Mesenchymal stem cell (in vitro differentiated cells and primary cell): ENCODE results near the gene FAM168A.
A peak's percentile ranks its signal among the peaks of the same experiment; 100 is the strongest.

ENCODE experiments used
- DNase-seq: peaks from one replicate; pipeline ENCODE4 v3.0.0-alpha.2; 2013
- H2AFZ ChIP-seq: one replicate; pipeline ENCODE4 v1.6.1; 2013; ENCODE audit warnings: low read depth, mild to moderate bottlenecking, control low read depth, inconsistent platforms, low read length, moderate library complexity
- H2AK5ac ChIP-seq: 2 replicates; pipeline ENCODE4 v1.6.1; 2013; ENCODE audit warnings: low read length, moderate library complexity, mild to moderate bottlenecking, inconsistent platforms; ENCODE audit not compliant: severe bottlenecking
- H2BK120ac ChIP-seq: one replicate; pipeline ENCODE4 v1.6.1; 2013; ENCODE audit warnings: low read depth, mild to moderate bottlenecking, inconsistent platforms, low read length, moderate library complexity
- H2BK12ac ChIP-seq, 2 experiments: one replicate each; pipeline ENCODE4 v1.6.1; 2013; ENCODE audit warnings: inconsistent platforms in 2 of 2, low read length in 2 of 2, mild to moderate bottlenecking in 2 of 2, moderate library complexity in 2 of 2, control low read depth in 1 of 2
- H2BK15ac ChIP-seq: one replicate; pipeline ENCODE4 v1.6.1; 2013; ENCODE audit warnings: mild to moderate bottlenecking, low read depth, inconsistent platforms; ENCODE audit not compliant: poor library complexity, severe bottlenecking
- H2BK5ac ChIP-seq: 2 replicates; pipeline ENCODE4 v1.6.1; 2013; ENCODE audit warnings: low read depth, mild to moderate bottlenecking, low read length, control low read depth, inconsistent platforms; ENCODE audit not compliant: poor library complexity, severe bottlenecking
- H3K14ac ChIP-seq, 2 experiments: one replicate each; pipeline ENCODE4 v1.6.1; 2013; ENCODE audit warnings: inconsistent platforms in 2 of 2, low read length in 2 of 2, control low read depth in 1 of 2, mild to moderate bottlenecking in 1 of 2, moderate library complexity in 1 of 2
- H3K18ac ChIP-seq, 2 experiments: one replicate each; pipeline ENCODE4 v1.6.1; 2013; ENCODE audit warnings: inconsistent platforms in 2 of 2, low read length in 2 of 2, control low read depth in 1 of 2, low read depth in 1 of 2, mild to moderate bottlenecking in 1 of 2
- H3K23ac ChIP-seq, 2 experiments: one replicate each; pipeline ENCODE4 v1.6.1; 2013; ENCODE audit warnings: inconsistent platforms in 2 of 2, low read length in 2 of 2, mild to moderate bottlenecking in 2 of 2, moderate library complexity in 2 of 2, control low read depth in 1 of 2
- H3K27ac ChIP-seq: 2 replicates; pipeline ENCODE4 v1.5.1; 2013; ENCODE audit warnings: mild to moderate bottlenecking, moderate library complexity, low read length, control low read depth, inconsistent platforms; ENCODE audit not compliant: poor library complexity, severe bottlenecking
- H3K27me3 ChIP-seq, 2 experiments: 2 replicates each; pipeline versions ENCODE4 v1.6.1 to v1.7.0; 2013; ENCODE audit warnings: low read length in 2 of 2, mild to moderate bottlenecking in 2 of 2, moderate library complexity in 2 of 2, control low read depth in 1 of 2, inconsistent platforms in 1 of 2; ENCODE audit not compliant: control insufficient read depth in 1 of 2, insufficient read depth in 1 of 2
- H3K36me3 ChIP-seq, 2 experiments: 2 replicates each; pipeline versions ENCODE4 v1.6.1 to v1.7.0; 2013; ENCODE audit warnings: low read length in 2 of 2, control low read depth in 1 of 2, inconsistent platforms in 1 of 2, low read depth in 1 of 2, mild to moderate bottlenecking in 1 of 2; ENCODE audit not compliant: insufficient read depth in 2 of 2, control insufficient read depth in 1 of 2
- H3K4ac ChIP-seq, 2 experiments: one replicate each; pipeline ENCODE4 v1.6.1; 2013; ENCODE audit warnings: inconsistent platforms in 2 of 2, low read length in 2 of 2, mild to moderate bottlenecking in 2 of 2, moderate library complexity in 2 of 2, control low read depth in 1 of 2, low read depth in 1 of 2
- H3K4me1 ChIP-seq: 2 replicates; pipeline ENCODE4 v1.6.1; 2013; ENCODE audit warnings: low read depth, low read length, control low read depth; ENCODE audit not compliant: control insufficient read depth, insufficient read depth
- H3K4me2 ChIP-seq: 2 replicates; pipeline ENCODE4 v1.6.1; 2013; ENCODE audit warnings: low read length, mild to moderate bottlenecking, inconsistent platforms; ENCODE audit not compliant: poor library complexity, severe bottlenecking
- H3K4me3 ChIP-seq, 2 experiments: 2 replicates each; pipeline versions ENCODE4 v1.5.1 to v1.7.0; 2013; ENCODE audit warnings: low read length in 2 of 2, mild to moderate bottlenecking in 2 of 2, control low read depth in 1 of 2, low read depth in 1 of 2; ENCODE audit not compliant: insufficient read depth in 1 of 2
- H3K79me1 ChIP-seq: replicated peaks from 2 replicates; pipeline ENCODE4 v1.6.1; 2013; ENCODE audit warnings: mild to moderate bottlenecking, control low read depth, low read length, inconsistent platforms; ENCODE audit not compliant: poor library complexity, severe bottlenecking
- H3K9ac ChIP-seq: 2 replicates; pipeline ENCODE4 v1.7.0; 2013; ENCODE audit warnings: mild to moderate bottlenecking, low read length, moderate library complexity
- H3K9me3 ChIP-seq: 2 replicates; pipeline ENCODE4 v1.7.0; 2013; ENCODE audit warnings: mild to moderate bottlenecking, low read length; ENCODE audit not compliant: control insufficient read depth
- H4K8ac ChIP-seq: one replicate; pipeline ENCODE4 v1.6.1; 2013; ENCODE audit warnings: inconsistent platforms, mild to moderate bottlenecking, low read length, moderate library complexity
- H4K91ac ChIP-seq: one replicate; pipeline ENCODE4 v1.6.1; 2013; ENCODE audit warnings: mild to moderate bottlenecking, low read length, inconsistent platforms
- WGBS: methylation state at CpG from one replicate; pipeline ENCODE4 v1.1.7; 2013; ENCODE audit warnings: mixed read lengths; 5-methylcytosine and 5-hydroxymethylcytosine counted together

The FAM168A gene

GRCh38 chr11:73461964-73462363, 135.9 kb downstream of the FAM168A start:
- Histone ChIP-seq H3K36me3 (no peaks in the 10 kb centered on the region), H4K8ac (no peak overlapping the region)

DNA sequence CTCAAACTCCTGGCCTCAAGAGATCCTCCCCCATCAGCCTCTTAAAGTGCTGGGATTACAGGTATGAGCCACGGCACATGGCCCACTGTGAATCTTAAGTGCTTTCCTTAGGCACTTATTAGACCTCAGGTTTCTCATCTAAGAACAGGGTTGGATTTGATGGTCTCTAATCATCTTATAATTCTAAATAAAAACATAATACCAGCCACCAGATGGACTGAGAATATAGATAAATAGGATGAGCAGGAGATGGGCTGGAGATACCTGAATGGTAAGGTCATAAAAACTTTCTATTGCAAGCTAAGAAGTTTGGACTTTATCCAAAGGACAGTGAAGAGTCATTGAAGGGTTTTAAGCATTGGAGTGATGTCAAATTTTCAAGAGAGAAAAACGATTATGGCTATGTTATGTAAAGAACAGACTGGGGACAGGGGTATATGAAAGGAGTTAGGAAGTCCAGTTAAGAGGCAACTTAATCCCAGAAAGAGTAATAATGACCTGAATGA, 136.5 kb downstream of the FAM168A start:
- H4K8ac ChIP-seq, result no peak overlapping the region
- no peak overlapping the region for H3K18ac ChIP-seq
- H3K9ac ChIP-seq, result no peak overlapping the region
- H3K9me3 ChIP-seq, result no peaks in the 10 kb centered on the region
- 85% methylated on average over 2 of the region's 2 CpGs for whole genome bisulfite sequencing
- H3K79me1 ChIP-seq, result peaks cover 5% of the 10 kb centered on the region
- H3K4me2 ChIP-seq, result no peak overlapping the region
- H3K4me3 ChIP-seq, result no peak overlapping the region
- H3K14ac ChIP-seq, result no peak overlapping the region
- no peak overlapping the region for H2AK5ac ChIP-seq
- no peak overlapping the region for H2AFZ ChIP-seq
- H3K27me3 ChIP-seq, result no peaks in the 10 kb centered on the region
- no peak overlapping the region for H3K27ac ChIP-seq
- no peak for DNase-seq
- H3K36me3 ChIP-seq, result no peaks in the 10 kb centered on the region
- no peak overlapping the region for H4K91ac ChIP-seq
- no peak overlapping the region for H2BK5ac ChIP-seq
- no peak overlapping the region for H2BK15ac ChIP-seq
- H3K23ac ChIP-seq, result no peak overlapping the region
- H2BK120ac ChIP-seq, result no peak overlapping the region
- H3K4me1 ChIP-seq, result no peaks in the 10 kb centered on the region
- no peak overlapping the region for H3K4ac ChIP-seq
- H2BK12ac ChIP-seq, result no peak overlapping the region

More at GRCh38 chr11:73461964-73462363, 135.9 kb downstream of the FAM168A start:
- Histone ChIP-seq H3K27me3 (no peaks in the 10 kb centered on the region), H2AFZ (no peak overlapping the region), H2BK15ac (no peak overlapping the region), H3K14ac (no peak overlapping the region), H2BK120ac (no peak overlapping the region), H2BK5ac (no peak overlapping the region), H2BK12ac (no peak overlapping the region), H3K9ac (no peak overlapping the region), H3K9me3 (no peaks in the 10 kb centered on the region), H3K4me3 (no peak overlapping the region), H3K4me1 (no peaks in the 10 kb centered on the region), H3K4me2 (no peak overlapping the region), H2AK5ac (no peak overlapping the region), H3K79me1 (peaks cover 5% of the 10 kb centered on the region), H4K91ac (no peak overlapping the region), H3K18ac (no peak overlapping the region), H3K4ac (no peak overlapping the region), H3K23ac (no peak overlapping the region), H3K27ac (no peak overlapping the region)
- 100% methylated on average over 1 of the region's 3 CpGs for WGBS
- DNase-seq, result no peak

DNA sequence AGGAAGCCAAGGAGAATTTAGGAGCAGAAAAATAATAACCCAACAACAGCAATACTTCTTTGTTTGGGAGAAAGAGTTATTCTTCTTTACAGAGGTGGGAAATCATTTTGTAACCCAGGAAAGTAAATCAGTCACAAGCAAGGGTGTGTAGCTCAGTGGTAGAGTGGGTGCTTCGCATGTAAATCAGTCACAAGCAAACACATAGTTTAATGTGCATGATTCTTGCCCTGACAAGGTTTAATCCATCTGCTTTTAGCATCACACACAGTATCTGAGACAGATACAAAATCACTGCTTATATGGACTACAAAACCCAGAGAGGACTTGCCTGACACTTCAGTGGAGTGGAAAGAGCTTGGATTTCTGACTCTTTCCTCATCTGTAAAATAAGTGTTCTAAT, 139.7 kb downstream of the FAM168A start:
- Histone ChIP-seq H3K4me1 (no peaks in the 10 kb centered on the region), H3K4ac (no peak overlapping the region), H2AK5ac (no peak overlapping the region), H4K91ac (no peak overlapping the region), H2AFZ (peak overlapping the region; percentile 4), H2BK5ac (no peak overlapping the region), H2BK15ac (no peak overlapping the region), H3K14ac (no peak overlapping the region), H2BK120ac (no peak overlapping the region), H3K27me3 (no peaks in the 10 kb centered on the region), H3K9me3 (no peaks in the 10 kb centered on the region), H2BK12ac (no peak overlapping the region), H3K9ac (no peak overlapping the region), H3K23ac (no peak overlapping the region), H3K36me3 (no peaks in the 10 kb centered on the region), H3K18ac (no peak overlapping the region), H3K79me1 (peaks cover 9% of the 10 kb centered on the region), H3K4me3 (no peak overlapping the region), H4K8ac (no peak overlapping the region), H3K4me2 (no peak overlapping the region), H3K27ac (no peak overlapping the region)
- 100% methylated on average over 1 of the region's 1 CpG for WGBS
- no peak for DNase-seq

DNA sequence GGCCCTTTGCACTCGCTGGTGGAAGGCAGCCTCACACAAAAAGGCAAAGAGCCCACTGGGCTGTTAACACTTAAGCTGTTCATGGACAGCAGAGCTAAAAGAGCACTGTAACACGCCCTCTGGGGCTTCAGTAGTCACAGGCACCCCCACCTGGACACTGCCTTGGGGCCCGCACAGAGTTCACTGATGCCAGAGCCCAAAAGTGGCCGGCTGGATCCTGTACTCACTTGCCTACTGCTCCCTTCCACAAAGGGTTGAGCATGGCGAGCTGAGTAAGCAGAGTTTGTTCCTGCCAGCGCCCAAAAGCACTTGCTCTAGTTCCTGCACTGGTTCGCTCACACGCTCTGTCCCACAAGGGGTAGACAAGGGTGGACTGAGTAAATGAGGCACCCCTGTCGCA, 142.9 kb downstream of the FAM168A start:
- no peak overlapping the region for H2AK5ac ChIP-seq
- no peak overlapping the region for H3K4me2 ChIP-seq
- H2AFZ ChIP-seq, result no peak overlapping the region
- no peaks in the 10 kb centered on the region for H3K9me3 ChIP-seq
- no peak overlapping the region for H3K14ac ChIP-seq
- H2BK12ac ChIP-seq, result no peak overlapping the region
- H4K91ac ChIP-seq, result no peak overlapping the region
- no peaks in the 10 kb centered on the region for H3K4me1 ChIP-seq
- no peak overlapping the region for H4K8ac ChIP-seq
- H2BK5ac ChIP-seq, result no peak overlapping the region
- H3K4me3 ChIP-seq, result no peak overlapping the region
- H3K18ac ChIP-seq, result no peak overlapping the region
- DNase-seq, result no peak
- no peak overlapping the region for H3K27ac ChIP-seq
- no peak overlapping the region for H2BK15ac ChIP-seq
- 94% methylated on average over 9 of the region's 9 CpGs for WGBS
- peaks cover 15% of the 10 kb centered on the region for H3K79me1 ChIP-seq
- H2BK120ac ChIP-seq, result no peak overlapping the region
- H3K23ac ChIP-seq, result no peak overlapping the region
- no peaks in the 10 kb centered on the region for H3K36me3 ChIP-seq
- no peak overlapping the region for H3K4ac ChIP-seq
- no peaks in the 10 kb centered on the region for H3K27me3 ChIP-seq
- H3K9ac ChIP-seq, result no peak overlapping the region
